Lung (tissue), 12 donors: ENCODE results near the gene ATP11A. TPM values are rescaled to one million over a fixed set of nuclear protein-coding genes. Genes with fewer than 3 reads are reported as not detected.
A peak's percentile ranks its signal among the peaks of the same experiment; 100 is the strongest.

Experiments
- ATAC-seq: fragments of 200-7000 bp; cut with Tn5 transposase; one replicate; pipeline ENCODE4 v1.9.1; 2020; ENCODE audit warnings: moderate number of reproducible peaks; ENCODE audit not compliant: insufficient read depth, low FRiP score
- DNase-seq, 3 donors: peaks; one replicate each; pipeline ENCODE4 v3.0.0-alpha.2; 2013 to 2017
- H3K27ac ChIP-seq, 2 donors: one replicate each; pipeline ENCODE4 v1.5.1; 2013; ENCODE audit warnings: mild to moderate bottlenecking in 2 of 2, moderate library complexity in 2 of 2, control low read depth in 1 of 2, inconsistent platforms in 1 of 2, low read depth in 1 of 2, low read length in 1 of 2
- H3K27me3 ChIP-seq, 3 donors: one replicate each; pipeline ENCODE4 v1.5.1; 2013; ENCODE audit warnings: low read length in 2 of 3; ENCODE audit not compliant: control insufficient read depth in 3 of 3, insufficient read depth in 3 of 3
- H3K36me3 ChIP-seq, 4 donors: one replicate each; pipeline ENCODE4 v1.5.1; 2013; ENCODE audit warnings: low read length in 4 of 4, mild to moderate bottlenecking in 1 of 4, moderate library complexity in 1 of 4; ENCODE audit not compliant: control insufficient read depth in 4 of 4, insufficient read depth in 4 of 4
- H3K4me1 ChIP-seq, 5 donors: one replicate each; pipeline ENCODE4 v1.5.1; 2013; ENCODE audit warnings: low read length in 5 of 5, mild to moderate bottlenecking in 2 of 5, moderate library complexity in 1 of 5; ENCODE audit not compliant: control insufficient read depth in 5 of 5, insufficient read depth in 5 of 5
- H3K4me3 ChIP-seq: one replicate; pipeline ENCODE4 v1.5.1; 2013; ENCODE audit warnings: mild to moderate bottlenecking, control low read depth, moderate library complexity
- H3K9ac ChIP-seq, 2 donors: one replicate each; pipeline ENCODE4 v1.5.1; 2013; ENCODE audit warnings: low read length in 2 of 2, control low read depth in 1 of 2; ENCODE audit not compliant: insufficient read depth in 1 of 2
- H3K9me3 ChIP-seq, 4 donors: one replicate each; pipeline ENCODE4 v1.5.1; 2013; ENCODE audit warnings: low read length in 3 of 4, mild to moderate bottlenecking in 1 of 4, moderate library complexity in 1 of 4; ENCODE audit not compliant: control insufficient read depth in 4 of 4, insufficient read depth in 3 of 4
- WGBS, 2 donors: extraction: QIAGEN DNeasy Blood & Tissue Kit; methylation state at CpG; one replicate each; pipeline ENCODE4 v1.1.7; 2013; 5-methylcytosine and 5-hydroxymethylcytosine counted together
- polyA plus RNA-seq, 2 donors: library from polyadenylated mRNA; stranded (reverse); fragments of 200-250 nt; gene quantifications; one replicate each; pipeline ENCODE4 v1.2.1, GENCODE V29; 2013
- total RNA-seq, 2 donors: library from RNA; depleted of rRNA in 1 of 2; stranded (reverse); fragments of >200 nt in 1 of 2; gene quantifications; one replicate each; pipeline ENCODE4 v1.2.1, GENCODE V29; 2014 to 2021
- TF ChIP-seq, protein P1 (sequence below): IDR thresholded peaks from 2 replicates; pipeline ENCODE4 v1.5.1; 2012; ENCODE audit warnings: mild to moderate bottlenecking; ENCODE audit errors: control extremely low read depth, extremely low read depth
- donor health status: control.
- donor health status: control.
- donor health status: Bipolar disorder and iron deficiency.
- donor health status: healthy.
- donor health status: DM: yes; HTN: yes; CAD: no.

Gene ATP11A
- total and polyA plus RNA-seq, 4 donors = 46.3 to 317 (median 162) TPM

DNA sequence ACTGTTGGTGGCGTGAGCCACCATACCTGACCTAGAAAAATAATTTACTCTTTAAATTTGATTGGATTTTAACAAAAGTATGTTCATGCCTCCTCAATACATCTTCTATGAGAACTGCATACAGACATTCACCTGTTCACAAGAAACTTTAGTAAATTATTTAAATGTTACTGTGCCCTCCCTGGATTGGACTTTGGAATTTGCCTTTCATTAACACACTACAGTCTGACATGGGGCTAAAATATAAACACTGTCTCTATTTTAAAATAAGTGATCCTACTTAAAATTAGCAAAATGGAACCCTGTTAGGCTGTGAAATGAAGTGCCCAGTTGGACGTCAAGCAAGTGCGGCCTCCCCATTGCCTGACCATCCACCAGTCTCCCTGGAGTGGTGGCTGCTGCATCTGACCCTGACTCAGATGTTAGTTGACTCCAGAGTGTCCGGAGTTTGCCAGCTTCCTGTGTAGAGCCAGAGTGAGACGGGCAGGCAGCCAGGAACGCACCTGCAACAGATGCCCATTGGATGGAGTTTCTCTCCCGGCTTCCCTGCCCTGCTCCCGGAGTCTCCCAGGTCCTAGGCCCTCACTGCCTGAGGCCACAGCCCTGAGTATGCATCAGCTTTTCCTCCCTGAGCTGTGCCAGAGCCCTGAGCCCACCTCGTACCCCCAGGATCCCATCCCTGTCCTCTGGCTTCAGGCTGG is 45.9 kb upstream of the ATP11A start:
- H3K4me1 ChIP-seq = peaks cover 0 to 5% (median 0%) of the 10 kb centered on the region in 5 donors
- no peak for DNase-seq
- H3K9ac ChIP-seq = no peak overlapping the region
- peaks cover 0 to 2% (median 0%) of the 10 kb centered on the region in 4 donors for H3K9me3 ChIP-seq
- no peak overlapping the region for H3K27ac ChIP-seq
- H3K27me3 ChIP-seq = no peaks in the 10 kb centered on the region
- H3K36me3 ChIP-seq = no peaks in the 10 kb centered on the region
- ATAC-seq = peak; percentile 53
- H3K4me3 ChIP-seq = no peak overlapping the region
- TF ChIP-seq, protein P1, sequence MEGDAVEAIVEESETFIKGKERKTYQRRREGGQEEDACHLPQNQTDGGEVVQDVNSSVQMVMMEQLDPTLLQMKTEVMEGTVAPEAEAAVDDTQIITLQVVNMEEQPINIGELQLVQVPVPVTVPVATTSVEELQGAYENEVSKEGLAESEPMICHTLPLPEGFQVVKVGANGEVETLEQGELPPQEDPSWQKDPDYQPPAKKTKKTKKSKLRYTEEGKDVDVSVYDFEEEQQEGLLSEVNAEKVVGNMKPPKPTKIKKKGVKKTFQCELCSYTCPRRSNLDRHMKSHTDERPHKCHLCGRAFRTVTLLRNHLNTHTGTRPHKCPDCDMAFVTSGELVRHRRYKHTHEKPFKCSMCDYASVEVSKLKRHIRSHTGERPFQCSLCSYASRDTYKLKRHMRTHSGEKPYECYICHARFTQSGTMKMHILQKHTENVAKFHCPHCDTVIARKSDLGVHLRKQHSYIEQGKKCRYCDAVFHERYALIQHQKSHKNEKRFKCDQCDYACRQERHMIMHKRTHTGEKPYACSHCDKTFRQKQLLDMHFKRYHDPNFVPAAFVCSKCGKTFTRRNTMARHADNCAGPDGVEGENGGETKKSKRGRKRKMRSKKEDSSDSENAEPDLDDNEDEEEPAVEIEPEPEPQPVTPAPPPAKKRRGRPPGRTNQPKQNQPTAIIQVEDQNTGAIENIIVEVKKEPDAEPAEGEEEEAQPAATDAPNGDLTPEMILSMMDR = no peak
- WGBS, 2 donors = 68 to 92% methylated on average over 9 of the region's 9 CpGs

DNA sequence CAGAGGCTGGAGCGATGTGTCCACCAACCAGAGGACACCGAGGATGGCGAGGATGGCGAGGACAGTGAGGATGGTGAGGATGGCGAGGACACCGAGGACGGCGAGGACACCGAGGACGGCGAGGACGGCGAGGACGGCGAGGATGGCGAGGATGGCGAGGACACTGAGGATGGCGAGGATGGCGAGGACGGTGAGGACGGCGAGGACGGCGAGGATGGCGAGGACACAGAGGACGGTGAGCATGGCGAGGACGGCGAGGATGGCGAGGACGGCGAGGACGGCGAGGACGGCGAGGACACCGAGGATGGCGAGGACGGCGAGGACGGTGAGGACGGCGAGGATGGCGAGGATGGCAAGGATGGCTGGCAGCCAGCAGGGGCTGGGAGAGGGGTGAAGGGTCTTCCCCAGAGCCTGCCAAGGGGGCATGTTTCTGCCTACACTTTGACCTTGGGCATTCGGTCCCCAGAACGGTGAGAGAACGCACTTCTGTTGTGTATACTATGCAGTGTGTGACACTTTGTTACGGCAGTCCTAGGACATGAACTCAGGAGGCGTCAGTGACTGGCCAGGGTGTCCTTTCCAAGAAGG is 44.4 kb upstream of the ATP11A start:
- H3K27me3 ChIP-seq = no peaks in the 10 kb centered on the region
- no peak overlapping the region for H3K4me3 ChIP-seq
- no peak overlapping the region for H3K9ac ChIP-seq
- TF ChIP-seq, protein P1 = no peak
- peaks cover 0 to 2% (median 0%) of the 10 kb centered on the region in 4 donors for H3K9me3 ChIP-seq
- H3K4me1 ChIP-seq = peaks cover 0 to 5% (median 0%) of the 10 kb centered on the region in 5 donors
- ATAC-seq (no peak), DNase-seq (no peak)
- no peak overlapping the region for H3K27ac ChIP-seq
- 91% methylated on average over 48 to 49 of the region's 49 CpGs for WGBS, 2 donors
- H3K36me3 ChIP-seq = no peaks in the 10 kb centered on the region

DNA sequence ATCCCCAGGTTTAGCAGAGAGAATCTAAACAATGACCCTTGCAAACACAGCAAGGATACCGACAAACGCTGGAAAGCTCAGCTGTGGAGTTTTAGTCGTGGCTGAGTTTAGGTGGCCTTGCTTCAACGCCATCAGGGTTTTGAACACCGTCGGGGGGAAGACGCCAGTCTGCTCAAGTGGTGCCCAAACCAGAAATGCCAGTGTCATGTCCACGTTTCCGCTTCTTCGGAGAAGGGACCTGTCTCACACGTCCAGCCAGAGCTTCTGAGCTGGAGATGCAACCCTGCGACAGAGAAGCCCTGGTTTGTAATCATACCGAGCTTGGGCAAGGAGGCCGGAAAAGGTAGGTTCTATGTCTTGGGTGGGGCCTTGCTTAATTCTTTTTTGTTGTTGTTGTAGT is 42.6 kb upstream of the ATP11A start:
- Histone ChIP-seq H3K4me1 (peaks cover 0 to 12% (median 0%) of the 10 kb centered on the region in 5 donors), H3K9me3 (peaks cover 0 to 2% (median 0%) of the 10 kb centered on the region in 4 donors), H3K36me3 (no peaks in the 10 kb centered on the region), H3K27me3 (no peaks in the 10 kb centered on the region), H3K4me3 (no peak overlapping the region), H3K9ac (no peak overlapping the region), H3K27ac (no peak overlapping the region)
- ATAC-seq = no peak
- DNase-seq = no peak
- TF ChIP-seq, protein P1 = no peak
- WGBS, 2 donors = 89 to 90% methylated on average over 14 of the region's 14 CpGs
